DMS53 (cell line): ENCODE data around the gene CTDSP2.
"Not testable (repeated sequence)": the region's sequence is repeated elsewhere in the genome, so short reads cannot be mapped to it uniquely, and the experiment has no call there.

Experiments used
- DNase-seq: peaks from one replicate; lab custom pipeline; 2025; lab: John Stamatoyannopoulos, UW

CTDSP2 gene, protein sequence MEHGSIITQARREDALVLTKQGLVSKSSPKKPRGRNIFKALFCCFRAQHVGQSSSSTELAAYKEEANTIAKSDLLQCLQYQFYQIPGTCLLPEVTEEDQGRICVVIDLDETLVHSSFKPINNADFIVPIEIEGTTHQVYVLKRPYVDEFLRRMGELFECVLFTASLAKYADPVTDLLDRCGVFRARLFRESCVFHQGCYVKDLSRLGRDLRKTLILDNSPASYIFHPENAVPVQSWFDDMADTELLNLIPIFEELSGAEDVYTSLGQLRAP

DNA sequence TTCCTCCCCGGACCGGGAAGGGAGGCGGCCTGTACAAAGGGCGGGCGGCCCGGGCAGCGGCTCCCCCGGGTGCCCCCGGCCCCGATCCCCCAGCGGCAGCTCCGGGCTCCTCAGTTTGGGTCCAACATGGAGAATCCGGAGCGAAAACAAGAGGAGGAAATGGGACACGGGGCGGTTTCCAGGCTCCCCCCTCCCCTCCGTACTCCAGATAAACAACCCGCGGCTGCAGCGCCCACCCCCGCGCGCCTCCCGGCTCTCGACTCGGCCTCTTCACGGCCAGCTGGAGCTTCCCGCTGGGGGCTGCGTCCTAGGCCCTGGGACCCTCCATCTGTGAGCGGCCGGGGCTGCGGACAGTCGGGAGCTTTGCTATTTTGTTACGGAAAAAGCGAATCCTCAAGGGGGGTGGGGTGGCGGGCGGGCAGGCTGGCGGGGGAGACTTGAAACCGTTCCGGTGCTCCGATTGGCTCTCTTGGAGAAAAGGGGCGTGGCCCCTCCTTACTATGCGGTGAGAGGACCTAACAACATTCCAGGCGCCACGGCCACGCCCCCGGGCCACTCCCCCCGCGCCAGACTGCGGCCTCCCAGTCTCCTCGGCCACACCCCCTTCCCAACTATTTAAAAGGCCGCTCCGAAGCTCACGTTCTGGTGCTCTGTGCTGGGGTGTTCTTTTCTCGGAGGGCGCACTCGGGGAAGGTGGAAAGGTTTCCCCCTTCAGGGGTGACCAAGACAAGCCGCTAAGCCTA is at the start of gene CTDSP2:
Gene CTDSP2, minus strand, starts transcription at position 153 of the 743 bp plus-strand sequence. CDS start 294 bp downstream, outside the sequence.
- DNase-seq, result peak; percentile 100

DNA sequence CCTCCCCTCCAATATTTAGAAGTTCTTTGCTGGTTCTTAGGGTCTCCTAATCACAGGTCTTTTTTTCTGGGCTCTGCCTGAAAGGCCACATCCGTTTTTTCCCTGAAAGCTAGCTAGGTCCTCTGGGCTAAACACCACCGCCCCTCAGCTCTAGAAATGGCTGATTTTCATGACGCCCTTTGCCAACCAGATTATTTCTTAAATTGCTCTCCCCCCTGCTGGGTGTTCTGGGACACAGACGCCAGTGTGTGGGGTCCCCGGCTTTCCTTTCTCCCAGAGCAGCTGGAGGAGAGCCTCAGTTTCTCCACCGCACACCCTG is 49.5 kb upstream of the CTDSP2 start:
- peak; percentile 15 for DNase-seq

DNA sequence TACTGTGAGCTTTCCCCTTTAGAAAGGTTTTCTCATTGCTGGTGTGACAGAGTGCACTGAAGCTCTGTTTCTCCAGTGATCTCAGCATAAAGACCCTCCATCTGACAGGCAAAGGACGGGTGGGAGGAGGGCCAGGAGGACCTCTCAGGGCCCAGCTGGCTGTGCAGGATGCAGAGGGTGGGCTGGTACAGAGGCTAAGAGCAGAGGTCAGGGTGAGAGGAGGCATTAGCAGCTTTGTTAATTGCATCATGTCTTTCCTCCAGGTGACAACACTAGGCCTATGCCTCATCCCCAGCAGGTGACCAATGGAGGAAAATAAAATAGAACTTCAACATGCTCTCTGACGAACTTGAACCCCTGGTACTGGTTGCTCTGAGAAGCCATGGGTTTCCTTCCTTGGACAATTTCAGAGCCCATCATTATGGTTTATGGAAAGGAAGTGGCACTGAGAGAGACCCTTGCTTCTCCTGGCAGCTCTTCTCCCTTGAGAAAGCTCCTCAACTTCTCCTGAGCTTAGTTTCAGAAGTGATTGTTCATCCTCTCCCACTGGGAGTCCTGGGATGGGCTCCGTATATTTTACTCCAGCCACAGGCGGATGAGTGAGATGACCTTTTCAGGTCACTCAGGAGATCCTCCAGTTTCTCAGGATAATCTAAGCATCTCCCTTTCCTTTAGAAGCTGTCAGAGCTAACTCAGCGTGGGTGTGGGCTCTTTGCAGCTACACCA is 49.0 kb upstream of the CTDSP2 start:
- DNase-seq, result peak; percentile 43

DNA sequence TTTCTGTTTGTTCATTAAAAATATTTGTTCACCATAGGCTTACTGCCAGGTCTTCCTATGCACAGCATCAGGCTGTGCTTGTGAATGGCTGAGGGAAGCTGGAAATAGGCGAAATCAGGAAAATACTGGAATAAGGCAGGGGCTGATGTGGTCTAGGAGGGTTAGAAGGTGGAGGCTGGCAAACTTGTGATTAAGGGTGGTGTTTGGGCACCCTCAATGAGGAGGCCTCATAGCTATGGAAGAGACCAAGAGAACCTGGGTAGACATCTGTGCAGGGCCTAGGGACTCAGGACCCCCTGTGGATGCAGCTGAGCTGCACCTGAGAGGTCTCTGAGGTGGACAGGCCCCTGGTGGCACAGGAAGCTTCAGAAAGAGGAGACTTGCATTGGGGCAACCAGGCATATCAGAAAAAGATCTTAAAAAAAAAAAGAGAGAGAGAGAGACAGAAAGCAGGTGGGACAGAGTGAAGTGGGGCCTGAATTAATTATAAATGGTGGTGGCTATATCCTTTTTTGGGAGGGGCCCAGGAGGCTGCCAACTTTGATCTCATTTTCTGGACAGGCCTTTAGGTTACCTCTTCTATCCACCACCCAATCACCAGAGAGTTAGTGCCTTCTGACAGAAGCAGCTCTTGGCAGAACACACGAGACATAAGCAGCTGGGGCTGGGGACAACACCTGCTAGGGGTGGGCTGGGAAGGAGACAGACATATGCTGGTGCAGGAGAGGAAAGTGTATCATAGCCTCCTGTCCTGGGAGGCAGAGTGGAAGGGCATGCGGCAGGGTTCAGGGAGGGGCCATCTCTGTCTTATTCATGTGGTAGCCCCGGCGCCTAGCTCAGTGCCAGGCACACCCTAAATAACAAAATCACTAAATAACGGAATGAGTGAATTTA is 48.1 kb upstream of the CTDSP2 start:
- DNase-seq, result peak; percentile 47

DNA sequence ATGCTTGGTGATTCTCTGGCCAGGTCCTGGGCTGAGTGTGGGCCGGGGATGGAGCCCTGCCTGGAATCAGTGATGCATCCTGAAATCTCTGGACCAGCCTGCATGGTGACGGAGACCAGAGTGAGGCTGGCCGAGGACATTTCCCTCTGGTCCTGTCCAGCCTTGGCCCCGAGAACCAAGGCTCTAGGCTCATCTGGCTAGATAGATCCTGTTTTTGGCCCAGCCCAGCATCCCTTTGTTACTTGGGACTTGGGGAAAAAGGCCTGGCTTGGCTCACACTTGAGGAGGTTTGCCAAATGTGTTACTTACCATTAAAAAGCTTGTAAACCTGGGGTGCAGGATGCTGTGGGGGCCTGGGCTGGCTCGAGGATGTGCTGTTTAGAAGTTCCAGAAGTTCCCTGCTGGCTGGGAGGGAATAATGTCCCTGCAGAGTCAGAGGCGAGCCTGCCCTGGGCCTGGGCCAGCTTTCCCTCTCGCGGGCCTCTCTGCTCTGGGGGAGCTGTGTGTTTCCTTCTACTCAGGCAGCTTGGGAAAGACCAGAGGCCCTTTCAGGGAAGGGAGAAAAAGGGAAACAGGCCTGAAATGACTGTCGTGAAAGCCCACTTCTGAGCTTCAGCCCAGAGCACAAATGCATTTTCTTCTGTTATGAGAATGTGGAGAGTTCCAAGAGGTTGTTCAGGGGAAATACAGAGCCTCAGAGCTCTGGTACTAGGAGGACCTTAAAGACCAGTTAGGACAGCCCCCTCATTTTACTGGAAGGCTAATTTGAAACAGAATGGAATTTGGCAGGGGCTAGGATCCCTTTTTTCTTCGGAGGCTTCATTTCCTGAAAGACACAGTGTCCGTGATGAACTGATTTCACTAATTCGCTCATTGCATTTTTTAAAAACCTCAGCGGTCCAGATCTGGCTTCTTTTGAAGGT is 47.2 kb upstream of the CTDSP2 start:
- peak; percentile 71 for DNase-seq

DNA sequence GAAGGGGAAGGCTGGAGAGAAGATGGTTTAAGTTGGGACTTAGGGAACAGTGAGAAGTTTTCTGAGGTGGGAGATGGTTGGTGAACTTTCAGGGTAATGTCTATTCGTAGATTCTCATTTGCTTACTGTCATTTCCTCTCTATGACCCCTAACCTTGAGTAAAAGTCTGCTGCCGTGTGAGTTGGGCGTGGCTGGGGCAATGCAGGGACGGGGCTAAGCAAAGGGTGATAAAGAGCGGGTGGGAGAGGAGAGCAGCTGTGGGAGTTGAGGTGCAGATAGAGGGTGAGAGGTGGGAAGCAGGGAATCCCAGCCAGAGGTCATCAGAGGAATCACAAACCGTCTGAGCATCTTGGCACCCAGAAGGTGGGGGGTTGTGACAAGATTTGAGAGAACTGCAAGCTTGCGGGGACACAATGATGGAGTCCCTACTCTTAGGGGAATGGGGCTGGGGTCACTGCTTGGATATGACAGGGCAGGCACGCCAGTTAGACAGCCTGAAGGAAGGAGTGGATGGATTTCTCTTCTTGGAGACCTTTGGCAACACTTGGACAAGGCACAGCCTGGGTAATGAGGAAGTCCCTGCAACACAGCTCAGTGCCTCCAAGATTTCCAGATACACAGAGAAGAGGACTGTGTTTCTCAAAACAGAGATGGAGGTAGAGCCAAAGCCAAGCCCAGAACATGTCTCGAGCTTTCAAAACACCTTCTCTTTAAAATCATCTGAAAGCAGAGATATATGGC is 45.9 kb upstream of the CTDSP2 start:
- DNase-seq, result no peak

DNA sequence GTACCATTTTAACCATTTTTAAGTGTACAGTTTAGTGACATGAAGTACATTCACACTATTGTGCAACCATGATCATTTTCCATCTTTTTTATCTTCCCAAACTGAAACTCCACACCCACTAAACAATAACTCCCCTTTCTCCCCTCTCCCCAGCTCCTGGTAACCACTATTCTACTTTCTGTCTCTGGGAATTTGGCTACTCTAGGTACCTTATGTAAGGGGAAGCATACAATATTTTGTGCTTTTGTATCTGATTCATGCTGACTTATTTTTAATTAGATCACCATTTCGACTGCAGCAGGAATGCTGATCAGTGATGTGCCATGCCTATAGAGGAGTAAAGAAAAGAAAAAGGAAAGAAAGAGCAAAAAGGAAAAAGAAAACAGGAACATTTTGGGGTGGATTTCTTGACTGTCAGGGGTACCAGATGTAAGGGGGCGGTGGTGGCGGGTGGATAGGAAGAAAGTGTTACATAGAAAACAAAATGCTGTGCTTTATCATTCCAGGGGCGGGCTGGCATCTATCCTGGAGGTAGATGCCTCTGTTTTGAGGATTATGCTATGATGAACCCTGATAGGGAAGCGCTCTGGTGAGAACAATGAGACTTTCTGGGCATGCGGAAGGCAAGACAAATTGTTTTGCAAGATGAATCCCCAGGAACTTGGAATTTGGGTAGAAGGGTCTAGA is 45.2 kb upstream of the CTDSP2 start:
- no peak for DNase-seq

DNA sequence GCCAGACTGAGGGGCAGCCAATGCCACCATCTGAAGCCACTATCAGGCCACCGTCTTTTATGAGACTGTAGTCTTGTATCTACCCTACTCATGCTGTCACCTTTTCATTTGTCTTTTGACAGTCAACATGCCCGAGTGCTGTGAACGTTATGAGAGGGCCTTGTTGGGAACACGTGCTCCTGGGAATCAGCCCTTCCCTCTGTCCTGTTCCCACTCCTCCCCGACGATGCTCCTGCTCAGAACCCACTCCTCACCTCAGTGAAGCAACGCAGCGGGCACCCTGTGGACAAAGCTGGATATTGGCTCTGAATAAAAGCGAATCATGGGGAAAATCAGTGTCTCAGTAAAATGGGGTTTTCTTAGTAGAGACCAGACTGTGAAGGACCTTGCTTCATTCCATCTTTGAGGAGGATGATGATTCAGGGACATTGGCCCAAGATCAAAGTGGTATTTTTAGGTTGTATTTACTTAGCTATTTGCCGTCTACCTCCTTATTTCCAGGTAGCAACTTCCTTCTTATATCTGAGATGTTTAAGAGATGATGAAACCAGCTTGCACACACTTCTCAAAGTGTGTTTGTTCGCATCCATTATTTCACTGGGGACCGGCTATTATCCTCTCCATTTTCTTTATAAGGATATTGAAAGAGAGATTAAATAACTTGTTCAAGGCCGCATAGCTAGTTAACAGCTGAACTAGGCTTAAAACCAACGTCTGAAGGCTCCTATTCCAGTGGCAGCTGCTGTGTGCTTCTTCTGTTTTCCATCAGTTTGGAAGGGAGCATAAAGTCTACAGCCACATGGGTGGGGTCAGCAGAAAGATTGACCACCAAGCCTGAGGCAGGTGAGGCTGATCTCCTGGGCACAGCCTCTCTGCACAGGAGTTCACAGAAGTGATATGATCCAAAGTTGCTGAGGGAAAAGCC is 43.9 kb upstream of the CTDSP2 start:
- no peak for DNase-seq

DNA sequence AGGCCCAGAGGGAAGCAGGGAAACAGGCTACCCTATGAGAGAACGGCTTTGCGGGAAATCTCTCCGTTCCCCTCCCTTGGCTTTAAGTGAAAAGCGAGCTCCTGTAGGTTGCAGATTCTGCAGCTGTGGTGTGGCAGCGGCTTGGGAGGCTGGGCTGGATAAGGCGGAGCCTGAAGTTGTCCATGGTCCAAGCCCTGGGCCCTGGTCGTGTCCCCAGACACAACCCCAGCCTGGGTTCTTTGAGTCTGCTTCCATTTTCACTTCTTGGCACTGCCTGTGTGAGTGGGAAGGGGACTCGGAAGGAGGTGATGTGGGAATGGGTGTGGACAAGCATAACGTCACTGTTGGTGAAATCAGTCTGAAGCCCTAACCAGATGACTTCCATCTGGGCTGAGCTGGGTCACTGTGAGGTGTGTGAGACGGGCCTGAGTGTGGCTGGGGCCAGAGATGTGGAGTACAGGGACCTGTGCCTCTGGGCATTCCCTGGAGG is 43.0 kb upstream of the CTDSP2 start:
- no peak for DNase-seq

DNA sequence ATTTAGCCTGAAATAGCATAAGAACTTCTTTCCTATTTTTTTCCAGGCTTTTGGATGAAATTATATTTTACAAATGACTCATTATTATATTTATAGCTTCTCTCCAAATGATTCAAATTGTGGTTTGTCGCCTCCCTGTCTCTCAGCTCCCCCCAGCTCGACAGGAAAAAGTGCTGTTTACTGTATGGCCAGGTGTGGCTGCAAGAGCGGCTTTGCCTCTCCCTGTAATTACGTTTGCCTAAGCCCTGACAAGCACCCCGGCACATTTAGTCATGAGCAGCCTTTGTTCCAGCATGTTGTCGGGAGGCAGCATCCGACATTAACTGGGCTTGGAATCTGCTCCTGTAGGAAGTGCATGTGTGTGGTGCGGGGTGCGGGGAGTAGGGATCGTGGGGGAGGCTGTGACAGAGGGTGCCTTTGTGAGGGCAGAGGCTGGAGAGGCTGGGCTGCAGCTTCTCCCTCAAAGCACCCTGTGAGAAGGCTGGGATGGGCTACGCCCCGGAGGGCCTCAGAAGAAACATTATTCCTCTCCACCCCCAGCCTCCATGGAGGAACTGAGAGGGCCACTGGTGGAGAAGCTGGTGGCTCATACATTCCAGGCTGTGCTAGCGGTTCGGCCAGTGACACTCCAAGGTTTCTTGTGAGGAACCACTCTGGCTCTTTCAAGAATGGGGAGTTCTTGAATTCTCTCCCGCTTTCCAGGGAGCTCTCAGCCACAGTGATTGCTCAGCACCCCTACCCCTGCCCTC is 42.1 kb upstream of the CTDSP2 start:
- DNase-seq, result peak; percentile 92

DNA sequence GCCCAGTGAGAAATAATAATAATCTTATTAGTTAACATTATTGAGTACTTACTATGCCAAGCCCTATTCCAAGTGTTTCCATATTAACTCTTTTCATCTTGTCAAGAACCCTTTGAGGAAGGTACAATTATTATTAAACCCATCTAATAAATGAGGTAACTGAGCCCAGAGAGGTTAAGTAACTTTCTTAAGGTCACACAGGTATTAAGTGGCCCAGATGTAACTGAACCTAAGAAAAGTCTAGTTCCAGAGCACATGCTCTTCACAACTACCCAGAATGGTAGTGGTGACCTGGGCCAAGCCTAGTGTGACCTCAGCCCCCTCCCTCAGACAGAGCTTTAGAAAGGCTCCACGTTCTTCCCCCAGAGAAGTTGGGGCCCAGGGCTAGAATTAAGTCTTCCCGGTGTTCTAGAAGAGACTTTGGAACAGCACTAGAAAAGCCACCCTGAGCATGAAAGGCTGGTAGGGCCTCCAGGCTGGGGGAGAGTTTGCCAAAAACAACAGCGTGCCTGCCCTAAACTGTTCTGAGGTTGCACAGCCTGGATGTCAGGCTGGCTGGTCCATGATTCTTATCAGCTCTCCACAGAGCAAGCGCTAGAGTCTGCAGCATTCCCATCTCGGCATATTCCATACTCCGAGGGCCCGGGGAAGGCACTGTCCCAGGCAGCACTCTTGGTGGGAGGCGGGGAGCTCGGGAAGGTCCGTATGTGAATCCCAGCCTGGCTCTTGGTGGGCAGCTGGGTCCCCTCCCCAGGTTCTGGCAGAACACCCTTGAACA is 41.3 kb upstream of the CTDSP2 start:
- DNase-seq, result peak; percentile 70

DNA sequence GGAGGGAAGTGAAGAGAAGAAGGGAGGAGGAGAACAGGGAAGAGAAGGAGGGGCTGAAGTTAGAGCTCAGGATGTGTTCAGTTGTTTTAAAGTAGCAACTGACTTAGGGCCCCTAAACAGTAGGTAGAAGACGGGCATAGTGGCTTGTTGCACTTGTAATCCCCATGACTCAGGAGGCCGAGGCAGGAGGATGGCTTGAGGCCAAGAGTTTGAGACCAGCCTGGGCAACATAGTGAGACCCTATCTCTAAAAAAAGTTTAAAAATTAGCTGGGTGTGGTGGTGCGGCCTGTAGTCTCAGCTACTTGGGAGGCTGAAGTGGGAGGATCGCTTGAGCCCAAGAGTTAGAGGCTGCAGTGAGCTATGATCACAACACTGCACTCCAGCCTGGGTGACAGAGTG is 40.4 kb upstream of the CTDSP2 start:
- not testable (repeated sequence) for DNase-seq

DNA sequence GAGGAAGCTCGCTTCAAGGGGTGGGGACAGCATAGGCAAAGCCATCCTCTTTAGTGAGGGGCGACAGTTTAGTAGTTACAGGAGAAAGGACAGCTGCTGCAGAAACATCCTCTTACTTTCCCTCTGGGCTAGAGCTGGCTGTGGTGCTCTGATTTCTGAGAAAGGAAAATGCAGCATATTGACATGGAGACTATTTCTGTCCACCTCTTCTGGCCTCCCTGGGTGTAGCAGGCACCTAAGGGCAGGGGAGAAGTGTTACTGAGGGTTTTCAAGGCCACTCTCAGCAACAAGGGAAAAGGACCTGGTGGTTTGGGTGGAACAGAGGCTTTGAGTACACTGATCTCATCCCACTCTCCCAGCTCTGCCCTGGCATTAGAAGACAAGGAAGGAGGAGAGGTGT is 40.0 kb upstream of the CTDSP2 start:
- DNase-seq, result peak; percentile 56

DNA sequence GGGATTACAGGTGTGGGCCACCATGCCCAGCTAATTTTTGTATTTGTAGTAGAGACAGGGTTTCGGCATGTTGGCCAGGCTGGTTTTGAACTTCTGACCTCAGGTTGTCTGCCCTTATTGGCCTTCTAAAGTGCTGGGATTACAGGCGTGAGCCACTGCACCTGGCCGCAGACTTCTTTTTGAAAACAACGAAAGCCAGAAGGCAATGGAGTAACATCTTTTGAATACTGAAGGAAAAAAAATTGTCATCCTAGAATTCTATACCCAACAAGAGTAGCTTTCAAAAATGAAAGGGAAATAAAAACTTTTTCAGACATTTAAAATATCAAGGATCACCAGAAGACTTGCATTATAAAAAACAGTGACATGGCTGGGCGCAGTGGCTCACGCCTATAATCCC is 38.7 kb upstream of the CTDSP2 start:
- peak; percentile 16 for DNase-seq

DNA sequence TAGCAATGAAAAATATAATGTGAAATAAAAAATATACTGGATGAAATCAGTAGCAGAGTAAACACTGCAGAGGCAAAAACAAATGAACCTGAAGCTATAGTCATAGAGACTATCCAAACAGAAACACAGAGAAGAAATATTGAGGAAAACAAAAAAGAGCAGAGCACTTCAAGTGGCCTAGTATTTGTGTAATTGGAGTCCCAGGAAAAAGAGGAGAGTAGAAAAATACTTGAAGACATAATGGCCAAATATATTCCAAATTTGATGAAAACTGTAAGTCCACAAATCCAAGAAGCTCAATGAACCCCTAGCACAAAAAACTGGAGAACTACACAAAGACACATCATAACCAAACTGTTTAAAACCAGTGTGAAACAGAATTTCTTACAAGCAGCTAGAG is 37.2 kb upstream of the CTDSP2 start:
- DNase-seq, result peak; percentile 65

DNA sequence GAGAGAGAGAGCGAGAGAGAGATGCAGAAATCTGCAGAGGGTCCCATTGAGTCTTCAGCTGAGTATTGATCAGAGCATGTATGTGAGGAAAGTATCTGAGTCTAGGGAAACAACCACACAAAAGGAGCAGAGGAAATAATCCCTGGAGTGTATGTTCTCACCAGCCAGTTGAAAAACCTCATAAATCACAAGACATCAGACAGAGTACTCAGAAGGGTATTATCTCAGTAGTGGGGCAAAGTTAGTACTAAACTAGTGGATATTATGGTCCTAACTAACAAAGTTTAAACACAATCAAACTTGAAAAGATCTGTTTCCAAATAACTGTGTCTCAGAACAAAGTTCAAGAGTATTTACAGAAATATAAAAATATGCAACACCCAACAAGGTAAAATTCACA is 36.5 kb upstream of the CTDSP2 start:
- DNase-seq, result peak; percentile 26

DNA sequence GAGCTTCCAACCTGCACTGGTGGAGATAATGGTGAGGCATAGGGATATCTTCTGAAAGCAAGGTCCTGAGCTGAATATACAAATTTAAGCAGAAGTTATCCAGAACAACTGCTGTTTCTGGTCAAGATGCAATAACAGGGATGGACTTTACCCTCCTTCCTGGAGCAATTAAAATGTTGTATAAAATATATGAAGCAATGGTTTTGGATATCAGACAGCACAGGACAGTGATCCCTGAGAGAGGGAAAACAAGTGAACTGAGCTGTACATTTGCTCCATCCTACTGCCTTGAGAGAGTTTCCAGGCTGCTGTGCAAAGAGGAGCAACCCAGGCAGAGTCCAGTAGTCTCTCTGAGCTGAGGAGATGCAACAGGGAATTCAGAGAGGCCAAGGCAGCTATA is 36.0 kb upstream of the CTDSP2 start:
- DNase-seq, result no peak
